Measurements from ENCODE around the gene BCL2L1.

Gene BCL2L1

GRCh38 chr20:31691646-31692275 lies 30.9 kb downstream of the BCL2L1 start:
- no peak for DNase-seq

- DNase-seq, result no peak
Observed at GRCh38 chr20:31690124-31690666, 32.5 kb downstream of the BCL2L1 start.

- no peak for DNase-seq
Observed at GRCh38 chr20:31689141-31689540, 33.5 kb downstream of the BCL2L1 start.

GRCh38 chr20:31687777-31688176 lies 34.9 kb downstream of the BCL2L1 start:
- DNase-seq, result no peak

GRCh38 chr20:31685853-31686643 lies 36.6 kb downstream of the BCL2L1 start:
- DNase-seq, result no peak

- DNase-seq, result no peak
Observed at GRCh38 chr20:31684153-31685015, 38.3 kb downstream of the BCL2L1 start.

GRCh38 chr20:31682927-31683326 lies 39.7 kb downstream of the BCL2L1 start:
- DNase-seq, result no peak

GRCh38 chr20:31682352-31682751 lies 40.3 kb downstream of the BCL2L1 start:
- DNase-seq, result no peak

GRCh38 chr20:31681769-31682168 lies 40.9 kb downstream of the BCL2L1 start:
- DNase-seq, result no peak

- DNase-seq, result no peak
Observed at GRCh38 chr20:31681128-31681727, 41.4 kb downstream of the BCL2L1 start.

GRCh38 chr20:31680286-31681127 lies 42.2 kb downstream of the BCL2L1 start:
- no peak for DNase-seq

- no peak for DNase-seq
Observed at GRCh38 chr20:31679357-31680285, 43.0 kb downstream of the BCL2L1 start.

- DNase-seq, result no peak
Observed at GRCh38 chr20:31678389-31679356, 44.0 kb downstream of the BCL2L1 start.

GRCh38 chr20:31677553-31678260 lies 45.0 kb downstream of the BCL2L1 start:
- no peak for DNase-seq

GRCh38 chr20:31676609-31676989 lies 46.1 kb downstream of the BCL2L1 start:
- DNase-seq, result no peak

- peak; percentile 59 for DNase-seq
Observed at GRCh38 chr20:31675828-31676608, 46.6 kb downstream of the BCL2L1 start.

GRCh38 chr20:31674895-31675827 lies 47.5 kb downstream of the BCL2L1 start:
- peak; percentile 43 for DNase-seq

All from stimulated activated naive CD4-positive, alpha-beta T cell treated with Interleukin-2 at 50 U/mL for 16 hours (primary cell).